ENCODE results near the gene HECTD2. TPM values are rescaled to one million over a fixed set of nuclear protein-coding genes. Genes with fewer than 3 reads are reported as not detected.

Gene HECTD2
- total RNA-seq, 2 experiments from 2014 or later, result 2.7 to 3.8 TPM

- H3K27ac Mint-ChIP-seq, result no peak overlapping the region
- POLR2A ChIA-PET, result no interaction called here
- no peak overlapping the region for H3K4me3 Mint-ChIP-seq
- intact Hi-C loops (cut with micrococcal nuclease), result no loop called here
- CTCF ChIA-PET, result no interaction called here
- ATAC-seq (no peak), DNase-seq (no peak)
- no peaks in the 10 kb centered on the region for H3K4me1 Mint-ChIP-seq (ENCODE audit: low read depth)
- H3K36me3 Mint-ChIP-seq (ENCODE audit: low read depth), result no peaks in the 10 kb centered on the region
- no peaks in the 10 kb centered on the region for H3K9me3 Mint-ChIP-seq
- peaks cover 6% of the 10 kb centered on the region for H3K27me3 Mint-ChIP-seq
- TF ChIP-seq CTCF (IDR thresholded peaks at IDR 0.05), result no peak
Measured at GRCh38 chr10:91519899-91520514, 109.9 kb downstream of the HECTD2 start.

GRCh38 chr10:91520661-91521060, 110.5 kb downstream of the HECTD2 start:
- H3K27me3 Mint-ChIP-seq, result peaks cover 6% of the 10 kb centered on the region
- intact Hi-C loops (cut with micrococcal nuclease), result no loop called here
- no peaks in the 10 kb centered on the region for H3K9me3 Mint-ChIP-seq
- no peak overlapping the region for H3K27ac Mint-ChIP-seq
- CTCF ChIA-PET, result no interaction called here
- POLR2A ChIA-PET, result no interaction called here
- no peaks in the 10 kb centered on the region for H3K36me3 Mint-ChIP-seq (ENCODE audit: low read depth)
- TF ChIP-seq CTCF (IDR thresholded peaks at IDR 0.05), result no peak
- H3K4me1 Mint-ChIP-seq (ENCODE audit: low read depth), result no peaks in the 10 kb centered on the region
- H3K4me3 Mint-ChIP-seq, result no peak overlapping the region
- DNase-seq (no peak), ATAC-seq (no peak)

- no peak for DNase-seq
- Mint-ChIP-seq H3K9me3 (no peaks in the 10 kb centered on the region), H3K4me1 (ENCODE audit: low read depth) (no peaks in the 10 kb centered on the region)
Measured at GRCh38 chr10:91521439-91521838, 111.3 kb downstream of the HECTD2 start.

DNA sequence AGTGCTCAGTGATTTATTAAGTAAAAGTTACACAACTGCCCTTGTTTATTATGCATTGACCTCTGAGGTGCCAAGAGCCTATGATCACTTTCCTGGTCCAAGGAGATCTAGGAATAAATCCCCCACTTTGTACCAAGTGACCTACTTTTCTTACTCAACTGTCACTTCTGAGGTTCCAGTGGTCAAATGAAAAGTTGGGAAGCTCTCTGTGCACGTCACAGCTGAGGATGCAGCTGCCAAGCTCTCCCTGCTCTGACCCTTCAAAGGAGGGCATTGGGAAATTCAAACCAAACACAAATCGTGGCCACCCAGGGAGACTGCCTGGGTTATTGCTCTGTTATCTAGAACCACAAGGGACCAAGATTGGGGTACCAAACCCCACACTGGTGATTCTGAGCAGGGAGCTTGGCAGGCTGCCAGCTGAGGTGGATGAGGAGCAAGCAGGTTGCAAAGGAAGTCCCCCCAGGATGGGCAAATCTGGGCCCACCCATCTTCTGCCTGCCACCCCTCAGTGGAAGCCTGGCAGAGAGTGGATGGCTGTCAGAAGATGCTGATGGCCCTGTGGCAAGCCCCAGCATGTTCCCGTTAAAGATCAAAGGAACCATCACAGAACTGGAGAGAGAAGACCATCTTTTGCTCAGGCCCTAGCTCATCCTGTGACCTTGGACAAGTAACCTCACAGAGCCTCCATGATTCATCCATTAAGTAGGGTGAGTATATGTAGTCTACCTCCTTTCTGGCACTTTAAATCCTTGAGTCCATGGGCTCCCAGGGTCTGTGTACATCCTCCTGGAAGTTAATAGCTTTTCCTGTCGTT, 116.0 kb downstream of the HECTD2 start:
- POLR2A ChIA-PET, result no interaction called here
- no peaks in the 10 kb centered on the region for H3K9me3 Mint-ChIP-seq
- peaks cover 6% of the 10 kb centered on the region for H3K27me3 Mint-ChIP-seq
- CTCF ChIA-PET, result interaction anchor here (1.4 kb wide), 1 partner anchor 13 kb away, joined by 3 read pairs; no protein-coding TSS in a partner anchor
- H3K4me1 Mint-ChIP-seq (ENCODE audit: low read depth), result no peaks in the 10 kb centered on the region
- TF ChIP-seq CTCF (IDR thresholded peaks at IDR 0.05), result no peak
- DNase-seq (no peak), ATAC-seq (no peak)
- H3K4me3 Mint-ChIP-seq, result no peak overlapping the region
- no peaks in the 10 kb centered on the region for H3K36me3 Mint-ChIP-seq (ENCODE audit: low read depth)
- H3K27ac Mint-ChIP-seq, result no peak overlapping the region
- intact Hi-C loops (cut with micrococcal nuclease), result no loop called here

More at GRCh38 chr10:91521439-91521838, 111.3 kb downstream of the HECTD2 start:
- Mint-ChIP-seq H3K4me3 (no peak overlapping the region), H3K27ac (no peak overlapping the region), H3K27me3 (peaks cover 6% of the 10 kb centered on the region), H3K36me3 (ENCODE audit: low read depth) (no peaks in the 10 kb centered on the region)
- POLR2A ChIA-PET, result no interaction called here
- CTCF ChIA-PET, result no interaction called here
- TF ChIP-seq CTCF (IDR thresholded peaks at IDR 0.05), result no peak
- intact Hi-C loops (cut with micrococcal nuclease), result no loop called here
- ATAC-seq, result no peak

DNA sequence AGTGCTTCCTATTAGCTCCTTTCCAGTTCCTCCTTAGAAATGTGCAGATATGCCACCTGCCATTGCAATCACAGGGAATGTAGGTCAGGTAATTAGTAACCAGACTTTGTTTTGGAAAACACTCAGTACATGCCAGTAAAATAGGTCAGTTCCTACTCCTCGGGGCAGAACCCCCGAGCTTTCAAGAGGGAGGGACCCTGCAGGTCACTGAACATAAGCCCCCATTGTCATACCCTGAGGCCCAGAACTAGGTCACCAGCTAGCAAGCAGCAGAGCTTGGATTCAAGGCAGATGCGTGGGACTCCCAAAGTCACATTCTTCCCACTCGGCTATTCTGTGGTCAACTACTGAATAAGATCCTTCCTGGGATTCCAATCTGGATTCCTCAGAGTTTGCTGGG, 117.9 kb downstream of the HECTD2 start:
- no peak overlapping the region for H3K27ac Mint-ChIP-seq

More for the DNA sequence above, 117.9 kb downstream of the HECTD2 start:
- H3K4me1 Mint-ChIP-seq (ENCODE audit: low read depth), result no peaks in the 10 kb centered on the region
- DNase-seq (no peak), ATAC-seq (no peak)
- TF ChIP-seq CTCF (IDR thresholded peaks at IDR 0.05), result no peak
- peaks cover 7% of the 10 kb centered on the region for H3K27me3 Mint-ChIP-seq
- no peaks in the 10 kb centered on the region for H3K36me3 Mint-ChIP-seq (ENCODE audit: low read depth)
- H3K4me3 Mint-ChIP-seq, result no peak overlapping the region
- intact Hi-C loops (cut with micrococcal nuclease), result no loop called here
- CTCF ChIA-PET, result no interaction called here
- no peaks in the 10 kb centered on the region for H3K9me3 Mint-ChIP-seq
- POLR2A ChIA-PET, result no interaction called here
